Smooth muscle cell (in vitro differentiated cells): Measurements from ENCODE around the gene NT5E. TPM values are rescaled to one million over a fixed set of nuclear protein-coding genes. Genes with fewer than 3 reads are reported as not detected.

Experiments
- DNase-seq: peaks from one replicate; lab custom pipeline; 2025; ENCODE audit not compliant: unreplicated experiment; lab: John Stamatoyannopoulos, UW
- H2AFZ ChIP-seq: fragments of 200-600 bp; sonication (generic); 2 replicates; pipeline ENCODE4 v1.6.0; 2016; ENCODE audit warnings: antibody characterized with exemption, low read depth, mild to moderate bottlenecking
- H3F3A ChIP-seq: fragments of 200-600 bp; sonication (generic); 2 replicates; pipeline ENCODE4 v1.6.0; 2017; ENCODE audit warnings: antibody characterized with exemption, low read depth
- H3K27ac ChIP-seq: fragments of 200-600 bp; sonication (generic); 2 replicates; pipeline ENCODE4 v1.5.1; 2016; ENCODE audit warnings: low read depth, mild to moderate bottlenecking
- H3K27me3 ChIP-seq: fragments of 200-600 bp; sonication (generic); 2 replicates; pipeline ENCODE4 v1.6.1; 2016; ENCODE audit warnings: low read depth, mild to moderate bottlenecking
- H3K36me3 ChIP-seq: fragments of 200-600 bp; sonication (generic); 2 replicates; pipeline ENCODE4 v1.5.1; 2016; ENCODE audit warnings: low read depth
- H3K4me1 ChIP-seq: fragments of 200-600 bp; sonication (generic); 2 replicates; pipeline ENCODE4 v1.5.1; 2016; ENCODE audit warnings: low read depth
- H3K4me2 ChIP-seq: fragments of 200-600 bp; sonication (generic); 2 replicates; pipeline ENCODE4 v1.6.0; 2016; ENCODE audit warnings: mild to moderate bottlenecking
- H3K4me3 ChIP-seq: fragments of 200-600 bp; sonication (generic); 2 replicates; pipeline ENCODE4 v1.5.1; 2016; ENCODE audit warnings: mild to moderate bottlenecking
- H3K79me2 ChIP-seq: fragments of 200-600 bp; sonication (generic); 2 replicates; pipeline ENCODE4 v1.6.0; 2016; ENCODE audit warnings: low read depth, mild to moderate bottlenecking
- H3K9ac ChIP-seq: fragments of 200-600 bp; sonication (generic); 2 replicates; pipeline ENCODE4 v1.6.0; 2016; ENCODE audit warnings: low read depth
- H3K9me3 ChIP-seq: fragments of 200-600 bp; sonication (generic); replicated peaks from 2 replicates; pipeline ENCODE4 v1.5.1; 2016; ENCODE audit warnings: low read depth
- H4K20me1 ChIP-seq: fragments of 200-600 bp; sonication (generic); 2 replicates; pipeline ENCODE4 v1.6.0; 2016; ENCODE audit warnings: low read depth
- WGBS: methylation state at CpG from one replicate; pipeline ENCODE4 v1.1.7; 2016; ENCODE audit warnings: low lambda C conversion rate; 5-methylcytosine and 5-hydroxymethylcytosine counted together
- polyA plus RNA-seq: library from polyadenylated mRNA; unstranded; fragments of >200 nt; fragmentation: Nextera tagmentation; extraction: Ambion mirVana; gene quantifications from 2 replicates; pipeline ENCODE4 v1.2.1, GENCODE V29; 2016
- total RNA-seq: library from RNA; depleted of rRNA; stranded (reverse); fragments of >200 nt; gene quantifications from 2 replicates; pipeline ENCODE4 v1.2.3, GENCODE V29; 2014
- TF ChIP-seq, protein P1 (sequence below): fragments of 200-600 bp; sonication (generic); IDR thresholded peaks from 2 replicates; pipeline ENCODE4 v1.5.1; 2017; ENCODE audit warnings: borderline replicate concordance, mild to moderate bottlenecking, antibody characterized with exemption; ENCODE audit not compliant: insufficient read depth, poor library complexity, severe bottlenecking

NT5E gene
- total and polyA plus RNA-seq, 2 experiments from 2014 or later, result 88.6 to 124 TPM

DNA sequence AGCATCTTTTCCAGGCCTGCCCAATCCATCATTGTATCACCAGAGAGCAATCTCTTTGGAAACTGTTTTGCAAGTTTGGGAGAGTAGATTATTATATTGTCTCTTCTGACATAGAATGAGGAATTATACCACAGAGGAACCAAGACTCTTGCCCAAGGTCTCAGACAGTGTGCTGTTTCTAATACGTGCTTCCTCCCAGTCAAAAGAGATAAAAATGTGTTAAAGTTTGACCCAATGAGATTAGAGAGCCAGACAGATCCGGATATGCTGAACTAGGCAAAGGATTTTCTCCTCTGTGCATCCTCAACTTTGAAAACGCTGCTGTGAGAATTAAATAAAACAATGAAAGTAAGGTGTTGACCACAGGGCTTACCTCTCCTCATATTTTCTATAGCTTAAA is 18.6 kb upstream of the NT5E start:
- no peaks in the 10 kb centered on the region for H3K36me3 ChIP-seq
- WGBS, result 37% methylated on average over 3 of the region's 3 CpGs
- no peak for DNase-seq

DNA sequence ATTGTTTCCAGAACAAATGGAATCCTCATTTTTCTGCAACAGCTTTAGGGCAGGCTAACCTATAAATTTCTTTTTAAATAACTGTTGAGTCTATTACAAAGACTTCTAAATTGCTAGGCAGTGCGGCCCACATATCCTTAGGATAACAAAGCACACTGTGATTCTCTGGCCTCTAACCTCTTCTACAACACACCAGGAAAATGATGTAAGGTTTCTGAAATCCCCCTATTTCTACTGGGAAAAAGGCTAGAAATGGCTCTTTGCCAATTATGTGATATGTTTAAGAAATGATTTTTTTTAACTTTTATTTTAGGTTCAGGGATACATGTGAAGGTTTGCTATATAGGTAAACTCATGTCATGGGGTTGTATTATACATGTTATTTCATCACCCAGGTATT is 17.3 kb upstream of the NT5E start:
- TF ChIP-seq, protein P1, sequence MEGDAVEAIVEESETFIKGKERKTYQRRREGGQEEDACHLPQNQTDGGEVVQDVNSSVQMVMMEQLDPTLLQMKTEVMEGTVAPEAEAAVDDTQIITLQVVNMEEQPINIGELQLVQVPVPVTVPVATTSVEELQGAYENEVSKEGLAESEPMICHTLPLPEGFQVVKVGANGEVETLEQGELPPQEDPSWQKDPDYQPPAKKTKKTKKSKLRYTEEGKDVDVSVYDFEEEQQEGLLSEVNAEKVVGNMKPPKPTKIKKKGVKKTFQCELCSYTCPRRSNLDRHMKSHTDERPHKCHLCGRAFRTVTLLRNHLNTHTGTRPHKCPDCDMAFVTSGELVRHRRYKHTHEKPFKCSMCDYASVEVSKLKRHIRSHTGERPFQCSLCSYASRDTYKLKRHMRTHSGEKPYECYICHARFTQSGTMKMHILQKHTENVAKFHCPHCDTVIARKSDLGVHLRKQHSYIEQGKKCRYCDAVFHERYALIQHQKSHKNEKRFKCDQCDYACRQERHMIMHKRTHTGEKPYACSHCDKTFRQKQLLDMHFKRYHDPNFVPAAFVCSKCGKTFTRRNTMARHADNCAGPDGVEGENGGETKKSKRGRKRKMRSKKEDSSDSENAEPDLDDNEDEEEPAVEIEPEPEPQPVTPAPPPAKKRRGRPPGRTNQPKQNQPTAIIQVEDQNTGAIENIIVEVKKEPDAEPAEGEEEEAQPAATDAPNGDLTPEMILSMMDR, result no peak
- Histone ChIP-seq H3K9me3 (no peaks in the 10 kb centered on the region), H4K20me1 (no peaks in the 10 kb centered on the region), H2AFZ (no peak overlapping the region), H3K27me3 (no peaks in the 10 kb centered on the region), H3K27ac (no peak overlapping the region), H3K9ac (no peak overlapping the region), H3K4me1 (no peaks in the 10 kb centered on the region), H3K4me2 (no peak overlapping the region), H3K36me3 (no peaks in the 10 kb centered on the region), H3K79me2 (no peaks in the 10 kb centered on the region), H3K4me3 (no peak overlapping the region), H3F3A (no peaks in the 10 kb centered on the region)
- no peak for DNase-seq
- WGBS, result 100% methylated on average over 1 of the region's 1 CpG

More for the DNA sequence above, 18.6 kb upstream of the NT5E start:
- Histone ChIP-seq H3K4me3 (no peak overlapping the region), H3K4me1 (no peaks in the 10 kb centered on the region), H3F3A (no peaks in the 10 kb centered on the region), H3K9ac (no peak overlapping the region), H4K20me1 (no peaks in the 10 kb centered on the region), H3K79me2 (no peaks in the 10 kb centered on the region), H3K9me3 (no peaks in the 10 kb centered on the region), H3K27ac (peak overlapping the region; percentile 1), H2AFZ (peak overlapping the region; percentile 7), H3K4me2 (peak overlapping the region; percentile 6), H3K27me3 (no peaks in the 10 kb centered on the region)
- TF ChIP-seq, protein P1, result no peak

DNA sequence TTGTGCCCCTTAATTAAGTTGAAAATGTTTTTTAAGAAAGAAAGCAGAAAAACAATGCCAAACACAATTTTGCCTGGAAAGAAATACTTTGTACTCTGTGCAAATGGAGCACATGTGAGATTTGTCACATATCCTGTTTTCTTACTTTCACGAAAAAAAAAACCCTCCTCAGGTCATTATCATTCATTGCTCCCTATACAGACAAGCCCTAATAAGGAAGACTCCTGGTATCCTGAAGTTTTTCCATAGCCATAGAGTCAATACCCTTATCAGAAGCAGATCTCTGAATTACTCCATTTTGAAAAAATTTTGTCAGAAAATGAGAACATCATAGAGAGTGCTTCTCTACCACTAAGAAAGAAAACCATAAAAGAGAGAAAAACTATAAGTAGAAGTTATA is 14.0 kb upstream of the NT5E start:
- Histone ChIP-seq H3K9ac (no peak overlapping the region), H3K79me2 (no peaks in the 10 kb centered on the region), H3F3A (no peaks in the 10 kb centered on the region), H4K20me1 (no peaks in the 10 kb centered on the region), H2AFZ (no peak overlapping the region), H3K36me3 (no peaks in the 10 kb centered on the region), H3K27me3 (no peaks in the 10 kb centered on the region), H3K4me3 (no peak overlapping the region), H3K27ac (peak overlapping the region; percentile 65), H3K4me1 (no peaks in the 10 kb centered on the region), H3K4me2 (no peak overlapping the region), H3K9me3 (no peaks in the 10 kb centered on the region)
- WGBS, result 61% methylated on average over 1 of the region's 1 CpG
- DNase-seq, result no peak
- TF ChIP-seq, protein P1, result no peak

DNA sequence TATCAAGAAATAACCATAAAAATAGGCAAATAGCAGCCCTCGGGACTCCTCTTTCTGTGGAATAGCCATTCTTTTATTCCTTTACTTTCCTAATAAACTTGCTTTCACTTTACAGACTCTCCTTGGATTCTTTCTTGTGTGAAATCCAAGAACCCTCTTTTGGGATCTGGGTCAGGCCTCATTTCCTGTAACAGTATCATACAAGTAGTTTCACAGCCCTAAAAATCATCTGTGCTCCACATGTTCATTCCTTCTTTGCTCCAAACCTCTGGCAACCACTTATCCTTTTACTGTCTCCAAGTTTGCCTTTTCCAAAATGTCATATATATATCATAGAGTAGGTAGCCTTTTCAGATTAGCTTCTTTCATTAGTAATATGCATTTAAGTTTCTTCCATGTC is 13.5 kb upstream of the NT5E start:
- no peak for DNase-seq
- Histone ChIP-seq H2AFZ (peak overlapping the region; percentile 68), H3K27ac (peak overlapping the region; percentile 65)

More for the DNA sequence above, 13.5 kb upstream of the NT5E start:
- Histone ChIP-seq H3K27me3 (no peaks in the 10 kb centered on the region), H3K36me3 (no peaks in the 10 kb centered on the region), H3K4me3 (no peak overlapping the region), H3K4me2 (no peak overlapping the region), H4K20me1 (no peaks in the 10 kb centered on the region), H3K9me3 (no peaks in the 10 kb centered on the region), H3K79me2 (no peaks in the 10 kb centered on the region), H3F3A (no peaks in the 10 kb centered on the region), H3K4me1 (no peaks in the 10 kb centered on the region), H3K9ac (peak overlapping the region; percentile 26)
- 74% methylated on average over 1 of the region's 1 CpG for WGBS
- TF ChIP-seq, protein P1, result no peak
